K562 (cell line): ENCODE data around the gene IMMP2L. TPM values are rescaled to one million over a fixed set of nuclear protein-coding genes. Genes with fewer than 3 reads are reported as not detected.

Experiments used
- EP300 ChIP-seq: IDR thresholded peaks from 2 replicates; pipeline ENCODE4 v1.6.1; 2012; ENCODE audit warnings: low read length, improper control_type of control experiment
- ZNF444 ChIP-seq: fragments of 250-450 bp; sonication (Bioruptor Pico); IDR thresholded peaks from 2 replicates; pipeline ENCODE4 v1.4.0; 2020; ENCODE audit warnings: mild to moderate bottlenecking, moderate library complexity
- polyA plus RNA-seq, 8 experiments: library from polyadenylated mRNA; depleted of rRNA in 4 of 8; stranded (reverse) in 5 of 8; unstranded in 3 of 8; fragments of >200 nt; fragmentation: Nextera tagmentation in 2 of 8; fragmentation: Illumina TruSeq in 1 of 8; extraction: Ambion mirVana in 2 of 8; extraction: Trizol in 1 of 8; gene quantifications; 2 replicates each; pipeline versions ENCODE4 v1.2.1 to v1.2.3, GENCODE V29; 2011 to 2014; ENCODE audit warnings: inconsistent platforms in 1 of 8, missing spikeins in 1 of 8
- total RNA-seq, 7 experiments: library from RNA; depleted of rRNA in 6 of 7; stranded (reverse); fragments of >200 nt in 6 of 7; fragmentation: Illumina TruSeq in 2 of 7; extraction: Trizol in 2 of 7; gene quantifications; 2 replicates each; pipeline versions ENCODE4 v1.2.1 to v1.2.3, GENCODE V29; 2011 to 2021; ENCODE audit warnings: low replicate concordance in 1 of 7
- TF ChIP-seq, protein P1 (sequence below): fragments of 450-650 bp; IDR thresholded peaks from 2 replicates; pipeline ENCODE4 v1.6.1; 2016; ENCODE audit warnings: borderline replicate concordance
- TF ChIP-seq, protein P2 (sequence below), 2 experiments: fragments of 450-650 bp in 1 of 2; sonication (generic) in 1 of 2; formaldehyde crosslinking; conservative IDR thresholded peaks; 2 replicates each; pipeline versions ENCODE4 v1.4.0 to v1.8.1; 2020 to 2022; ENCODE audit warnings: mild to moderate bottlenecking in 1 of 2, missing genetic modification reagents in 1 of 2
- TF ChIP-seq, protein P3 (sequence below): fragments of 450-650 bp; IDR thresholded peaks from 2 replicates; pipeline ENCODE4 v1.6.1; 2017; ENCODE audit warnings: mild to moderate bottlenecking, moderate library complexity

The IMMP2L gene
- total and polyA plus RNA-seq, 9 of the 15 experiments (the other 6 are each of a cell fraction or from before 2014, with no cell fraction given), result 29.7 to 116 (median 53.0) TPM

DNA sequence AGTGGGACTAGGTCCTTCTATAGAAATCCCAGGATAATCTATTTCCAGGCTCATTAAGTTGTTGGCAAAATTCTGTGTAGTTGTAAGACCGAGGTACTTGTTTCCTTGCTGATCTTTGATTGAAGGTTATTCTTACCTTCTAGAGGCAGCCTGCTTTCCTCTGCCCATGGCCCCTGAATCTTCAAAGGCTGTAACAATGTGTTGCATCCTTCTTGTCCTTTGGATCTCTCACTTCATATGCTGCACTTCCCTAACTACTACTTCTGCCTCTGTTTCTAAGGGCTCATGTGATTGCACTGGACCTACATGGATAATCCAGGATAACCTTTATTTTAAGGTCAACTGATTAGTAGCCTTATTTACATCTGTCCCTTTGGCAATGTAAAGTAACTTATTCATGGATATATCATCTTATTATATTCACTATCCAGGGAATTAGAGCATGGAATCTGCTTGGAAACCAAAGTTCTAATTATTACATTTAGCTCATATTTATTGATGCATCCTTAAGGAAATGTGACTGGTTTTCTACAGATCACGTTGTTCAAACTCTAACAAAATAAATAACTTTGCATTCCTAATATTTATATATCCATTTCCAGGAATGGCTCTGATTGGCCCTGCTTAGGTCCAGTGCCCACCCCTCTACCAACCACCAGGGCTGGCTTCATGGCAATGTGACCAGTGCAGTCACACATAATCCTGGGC lies 85.6 kb downstream of the IMMP2L start (continued):
- TF ChIP-seq, protein P1, sequence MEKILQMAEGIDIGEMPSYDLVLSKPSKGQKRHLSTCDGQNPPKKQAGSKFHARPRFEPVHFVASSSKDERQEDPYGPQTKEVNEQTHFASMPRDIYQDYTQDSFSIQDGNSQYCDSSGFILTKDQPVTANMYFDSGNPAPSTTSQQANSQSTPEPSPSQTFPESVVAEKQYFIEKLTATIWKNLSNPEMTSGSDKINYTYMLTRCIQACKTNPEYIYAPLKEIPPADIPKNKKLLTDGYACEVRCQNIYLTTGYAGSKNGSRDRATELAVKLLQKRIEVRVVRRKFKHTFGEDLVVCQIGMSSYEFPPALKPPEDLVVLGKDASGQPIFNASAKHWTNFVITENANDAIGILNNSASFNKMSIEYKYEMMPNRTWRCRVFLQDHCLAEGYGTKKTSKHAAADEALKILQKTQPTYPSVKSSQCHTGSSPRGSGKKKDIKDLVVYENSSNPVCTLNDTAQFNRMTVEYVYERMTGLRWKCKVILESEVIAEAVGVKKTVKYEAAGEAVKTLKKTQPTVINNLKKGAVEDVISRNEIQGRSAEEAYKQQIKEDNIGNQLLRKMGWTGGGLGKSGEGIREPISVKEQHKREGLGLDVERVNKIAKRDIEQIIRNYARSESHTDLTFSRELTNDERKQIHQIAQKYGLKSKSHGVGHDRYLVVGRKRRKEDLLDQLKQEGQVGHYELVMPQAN, result no peak
- TF ChIP-seq ZNF444 (CRISPR knock-in tag) (no peak), EP300 (no peak)
- TF ChIP-seq, protein P2, sequence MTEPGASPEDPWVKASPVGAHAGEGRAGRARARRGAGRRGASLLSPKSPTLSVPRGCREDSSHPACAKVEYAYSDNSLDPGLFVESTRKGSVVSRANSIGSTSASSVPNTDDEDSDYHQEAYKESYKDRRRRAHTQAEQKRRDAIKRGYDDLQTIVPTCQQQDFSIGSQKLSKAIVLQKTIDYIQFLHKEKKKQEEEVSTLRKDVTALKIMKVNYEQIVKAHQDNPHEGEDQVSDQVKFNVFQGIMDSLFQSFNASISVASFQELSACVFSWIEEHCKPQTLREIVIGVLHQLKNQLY (CRISPR knock-in tag; conservative IDR thresholded peaks at IDR 0.05), result 0 out of 4 replicates have a peak, but pooled peaks of 1 of the 2 experiments have one; percentile 59
- TF ChIP-seq, protein P3, sequence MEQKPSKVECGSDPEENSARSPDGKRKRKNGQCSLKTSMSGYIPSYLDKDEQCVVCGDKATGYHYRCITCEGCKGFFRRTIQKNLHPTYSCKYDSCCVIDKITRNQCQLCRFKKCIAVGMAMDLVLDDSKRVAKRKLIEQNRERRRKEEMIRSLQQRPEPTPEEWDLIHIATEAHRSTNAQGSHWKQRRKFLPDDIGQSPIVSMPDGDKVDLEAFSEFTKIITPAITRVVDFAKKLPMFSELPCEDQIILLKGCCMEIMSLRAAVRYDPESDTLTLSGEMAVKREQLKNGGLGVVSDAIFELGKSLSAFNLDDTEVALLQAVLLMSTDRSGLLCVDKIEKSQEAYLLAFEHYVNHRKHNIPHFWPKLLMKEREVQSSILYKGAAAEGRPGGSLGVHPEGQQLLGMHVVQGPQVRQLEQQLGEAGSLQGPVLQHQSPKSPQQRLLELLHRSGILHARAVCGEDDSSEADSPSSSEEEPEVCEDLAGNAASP, result peak; percentile 11; the same call in 1 of the 2 replicates
- TF ChIP-seq, all 486 proteins: peak for 11
